Fibroblast of villous mesenchyme (primary cell): Measurements from ENCODE around the gene MAGED2. TPM values are rescaled to one million over a fixed set of nuclear protein-coding genes. Genes with fewer than 3 reads are reported as not detected.
"Not testable (repeated sequence)": the region's sequence is repeated elsewhere in the genome, so short reads cannot be mapped to it uniquely, and the experiment has no call there.

Experiments used
- DNase-seq: peaks from one replicate; pipeline ENCODE4 v3.0.0-alpha.2; 2010; ENCODE audit warnings: low read depth
- H3K4me3 ChIP-seq: 2 replicates; pipeline ENCODE4 v1.5.1; 2011; ENCODE audit warnings: low read depth, mild to moderate bottlenecking, low read length
- CTCF ChIP-seq: IDR thresholded peaks from 2 replicates; pipeline ENCODE4 v1.5.1; 2012; ENCODE audit warnings: low read depth, mild to moderate bottlenecking, low read length; ENCODE audit not compliant: insufficient read depth
- total RNA-seq: library from RNA; depleted of rRNA; stranded (reverse); fragments of >200 nt; gene quantifications from 2 replicates; pipeline ENCODE4 v1.2.3, GENCODE V29; 2012

Gene MAGED2
- total RNA-seq: 235 and 242 TPM in 2 replicates

GRCh38 chrX:54807524-54808108, at the start of gene MAGED2:
MAGED2 (plus strand) TSS chrX:54807745; CDS start chrX:54809332, 1,587 bp downstream.
- peak; percentile 34 for DNase-seq
- H3K4me3 ChIP-seq: peak within 1 kb of the TSS; percentile 83
- TF ChIP-seq CTCF: no peak

- no peak for DNase-seq
- H3K4me3 ChIP-seq: no peak overlapping the region
- TF ChIP-seq CTCF: no peak
These were observed 49.2 kb upstream of the MAGED2 start for GRCh38 chrX:54758114-54759055.

GRCh38 chrX:54774391-54775094, 33.0 kb upstream of the MAGED2 start:
- DNase-seq: peak; percentile 12
- H3K4me3 ChIP-seq: not testable (repeated sequence)

GRCh38 chrX:54776061-54776460, 31.5 kb upstream of the MAGED2 start:
- no peak for TF ChIP-seq CTCF
- no peak overlapping the region for H3K4me3 ChIP-seq
- DNase-seq: no peak

GRCh38 chrX:54776987-54777672, 30.4 kb upstream of the MAGED2 start:
- TF ChIP-seq CTCF: no peak
- H3K4me3 ChIP-seq: no peak overlapping the region
- no peak for DNase-seq

- no peak overlapping the region for H3K4me3 ChIP-seq
- DNase-seq: peak; percentile 8
- TF ChIP-seq CTCF: peak; percentile 29
These were observed 21.6 kb upstream of the MAGED2 start for GRCh38 chrX:54785901-54786300.

- DNase-seq: no peak
- no peak for TF ChIP-seq CTCF
- no peak overlapping the region for H3K4me3 ChIP-seq
These were observed 20.6 kb upstream of the MAGED2 start for GRCh38 chrX:54786967-54787366.
